ENCODE data around the gene SLCO1B1. TPM values are rescaled to one million over a fixed set of nuclear protein-coding genes. Genes with fewer than 3 reads are reported as not detected.

Gene SLCO1B1
- total and polyA plus RNA-seq, 4 donors: 118 to 218 (median 145) TPM

DNA sequence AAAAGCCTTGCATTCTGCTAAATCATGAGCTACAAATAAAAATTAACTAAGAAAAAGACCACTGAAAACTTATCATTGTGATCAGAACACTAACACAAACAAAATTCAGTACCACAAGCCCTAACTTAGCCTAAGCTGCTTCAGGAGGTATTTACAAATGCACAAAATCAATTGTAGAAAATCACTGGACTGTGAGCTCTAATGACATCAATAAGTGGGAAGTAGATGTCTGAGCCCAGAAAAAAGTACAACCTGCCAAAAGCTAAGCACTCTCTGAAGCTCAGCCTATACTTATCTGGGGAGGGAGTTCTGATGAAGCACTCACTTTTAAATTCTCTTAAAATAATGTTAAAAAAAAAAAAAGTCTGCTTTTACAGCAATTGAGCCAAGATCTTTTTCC lies 92.9 kb downstream of the SLCO1B1 start:
- no peak for DNase-seq (ENCODE audit: low spot score)
- Histone ChIP-seq H3K9me3 (ENCODE audit: control insufficient read depth in 4 of 4, low read length in 3 of 4) (no peaks in the 10 kb centered on the region), H3K9ac (ENCODE audit: low read depth in 1 of 2, low read length in 2 of 2) (no peak overlapping the region), H3K4me3 (ENCODE audit: low read depth in 1 of 3, low read length in 3 of 3) (no peak overlapping the region), H3K27ac (ENCODE audit: low read depth in 1 of 2, low read length in 2 of 2) (no peak overlapping the region), H3K4me1 (ENCODE audit: control insufficient read depth in 4 of 4, insufficient read depth in 4 of 4, low read length in 3 of 4) (no peaks in the 10 kb centered on the region), H3K27me3 (ENCODE audit: control insufficient read depth in 4 of 4, insufficient read depth in 4 of 4, low read length in 3 of 4) (no peaks in the 10 kb centered on the region), H3K36me3 (ENCODE audit: control insufficient read depth in 4 of 4, insufficient read depth in 3 of 4, low read depth in 1 of 4, low read length in 3 of 4) (peaks cover 0 to 61% (median 27%) of the 10 kb centered on the region in 4 donors)
- TF ChIP-seq HNF4A (conservative IDR thresholded peaks at IDR 0.05) (peak in 1 of 2 donors; percentile 5), HNF4G (IDR thresholded peaks at IDR 0.05) (no peak)

DNA sequence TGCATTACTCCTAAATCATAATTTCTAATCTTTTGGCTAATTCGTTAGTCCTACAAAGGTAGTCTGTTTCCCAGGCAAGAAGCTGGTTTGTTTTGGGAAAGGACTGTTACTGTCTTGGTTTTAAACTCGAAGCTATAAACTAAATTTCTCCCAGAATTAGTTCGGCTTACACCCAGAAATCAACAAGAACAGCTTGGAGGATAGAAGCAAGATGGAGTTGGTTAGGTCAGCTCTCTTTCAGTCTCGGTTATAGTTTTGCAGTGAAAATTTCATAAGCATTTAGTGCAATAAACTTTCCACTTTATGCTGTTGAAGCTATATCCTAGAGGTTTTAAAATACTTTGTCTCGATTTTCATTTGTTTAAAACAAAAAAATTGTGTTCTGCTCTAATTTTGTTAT lies 103.4 kb downstream of the SLCO1B1 start:
- Histone ChIP-seq H3K9me3 (ENCODE audit: control insufficient read depth in 4 of 4, low read length in 3 of 4) (no peaks in the 10 kb centered on the region), H3K36me3 (ENCODE audit: control insufficient read depth in 4 of 4, insufficient read depth in 3 of 4, low read depth in 1 of 4, low read length in 3 of 4) (peaks cover 0 to 44% (median 16%) of the 10 kb centered on the region in 4 donors), H3K27me3 (ENCODE audit: control insufficient read depth in 4 of 4, insufficient read depth in 4 of 4, low read length in 3 of 4) (no peaks in the 10 kb centered on the region), H3K4me3 (ENCODE audit: low read depth in 1 of 3, low read length in 3 of 3) (no peak overlapping the region), H3K4me1 (ENCODE audit: control insufficient read depth in 4 of 4, insufficient read depth in 4 of 4, low read length in 3 of 4) (no peaks in the 10 kb centered on the region), H3K27ac (ENCODE audit: low read depth in 1 of 2, low read length in 2 of 2) (no peak overlapping the region), H3K9ac (ENCODE audit: low read depth in 1 of 2, low read length in 2 of 2) (no peak overlapping the region)
- 86% methylated on average over 5 of the region's 5 CpGs for WGBS
- no peak for DNase-seq (ENCODE audit: low spot score)
- TF ChIP-seq FOXA1 (IDR thresholded peaks at IDR 0.05) (no peak), ATF3 (IDR thresholded peaks at IDR 0.05) (no peak), GABPA (IDR thresholded peaks at IDR 0.05 in 1 of 2, conservative IDR thresholded peaks at IDR 0.05 in 1 of 2) (no peak), JUND (IDR thresholded peaks at IDR 0.05) (no peak), CTCF (IDR thresholded peaks at IDR 0.05; ENCODE audit: low read depth, low read length, missing input control) (no peak), RAD21 (IDR thresholded peaks at IDR 0.05) (no peak), EGR1 (IDR thresholded peaks at IDR 0.05; ENCODE audit: low read depth in 2 of 2) (no peak), HNF4G (IDR thresholded peaks at IDR 0.05) (no peak), YY1 (IDR thresholded peaks at IDR 0.05) (no peak), ZBTB33 (IDR thresholded peaks at IDR 0.05) (no peak), TAF1 (conservative IDR thresholded peaks at IDR 0.05) (no peak), REST (IDR thresholded peaks at IDR 0.05) (no peak), NR2F2 (IDR thresholded peaks at IDR 0.05) (no peak), RXRA (IDR thresholded peaks at IDR 0.05) (no peak), SP1 (IDR thresholded peaks at IDR 0.05) (no peak), HNF4A (conservative IDR thresholded peaks at IDR 0.05) (no peak), FOXA2 (IDR thresholded peaks at IDR 0.05) (no peak)
- TF ChIP-seq, protein P1, sequence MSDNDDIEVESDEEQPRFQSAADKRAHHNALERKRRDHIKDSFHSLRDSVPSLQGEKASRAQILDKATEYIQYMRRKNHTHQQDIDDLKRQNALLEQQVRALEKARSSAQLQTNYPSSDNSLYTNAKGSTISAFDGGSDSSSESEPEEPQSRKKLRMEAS (IDR thresholded peaks at IDR 0.05): no peak
